ENCODE data around the gene RBBP8.

DNA sequence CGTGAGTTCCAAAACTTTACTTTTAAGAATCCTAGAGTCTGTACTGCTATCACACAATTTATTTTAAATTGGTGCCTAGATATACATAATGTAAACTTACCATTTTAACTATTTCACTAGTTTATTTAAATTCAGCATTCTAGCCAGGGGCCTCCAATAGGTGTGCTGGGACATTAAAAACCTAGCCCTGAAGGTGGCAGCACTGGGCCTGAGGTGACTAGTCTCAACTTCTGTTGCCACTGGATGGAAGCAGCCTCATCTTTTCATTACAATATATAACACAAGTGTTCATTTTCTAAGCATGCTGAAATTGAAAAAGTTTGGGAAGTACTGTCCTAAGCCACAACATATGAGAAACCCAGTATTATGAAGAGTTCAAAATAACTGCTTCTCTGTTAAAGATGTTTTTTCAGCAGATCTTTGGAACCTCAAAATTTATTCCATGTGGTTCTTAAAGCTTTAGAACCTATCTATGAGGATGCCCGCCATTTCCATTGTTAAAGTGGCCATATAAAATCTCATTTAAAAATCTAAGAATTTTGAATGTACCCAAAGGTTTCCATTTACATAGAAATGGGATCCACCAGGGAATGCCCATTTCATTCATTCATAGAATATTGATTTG is 2.9 kb upstream of the RBBP8 start:
- TF ChIP-seq, protein P1, sequence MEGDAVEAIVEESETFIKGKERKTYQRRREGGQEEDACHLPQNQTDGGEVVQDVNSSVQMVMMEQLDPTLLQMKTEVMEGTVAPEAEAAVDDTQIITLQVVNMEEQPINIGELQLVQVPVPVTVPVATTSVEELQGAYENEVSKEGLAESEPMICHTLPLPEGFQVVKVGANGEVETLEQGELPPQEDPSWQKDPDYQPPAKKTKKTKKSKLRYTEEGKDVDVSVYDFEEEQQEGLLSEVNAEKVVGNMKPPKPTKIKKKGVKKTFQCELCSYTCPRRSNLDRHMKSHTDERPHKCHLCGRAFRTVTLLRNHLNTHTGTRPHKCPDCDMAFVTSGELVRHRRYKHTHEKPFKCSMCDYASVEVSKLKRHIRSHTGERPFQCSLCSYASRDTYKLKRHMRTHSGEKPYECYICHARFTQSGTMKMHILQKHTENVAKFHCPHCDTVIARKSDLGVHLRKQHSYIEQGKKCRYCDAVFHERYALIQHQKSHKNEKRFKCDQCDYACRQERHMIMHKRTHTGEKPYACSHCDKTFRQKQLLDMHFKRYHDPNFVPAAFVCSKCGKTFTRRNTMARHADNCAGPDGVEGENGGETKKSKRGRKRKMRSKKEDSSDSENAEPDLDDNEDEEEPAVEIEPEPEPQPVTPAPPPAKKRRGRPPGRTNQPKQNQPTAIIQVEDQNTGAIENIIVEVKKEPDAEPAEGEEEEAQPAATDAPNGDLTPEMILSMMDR (IDR thresholded peaks at IDR 0.05), result peak; percentile 45 to 77 (median 72)
- TF ChIP-seq POLR2A (IDR thresholded peaks at IDR 0.05), result no peak
